ENCODE data around the gene SLC22A31.
"Not testable (repeated sequence)": the region's sequence is repeated elsewhere in the genome, so short reads cannot be mapped to it uniquely, and the experiment has no call there.

- TF ChIP-seq, protein P1, sequence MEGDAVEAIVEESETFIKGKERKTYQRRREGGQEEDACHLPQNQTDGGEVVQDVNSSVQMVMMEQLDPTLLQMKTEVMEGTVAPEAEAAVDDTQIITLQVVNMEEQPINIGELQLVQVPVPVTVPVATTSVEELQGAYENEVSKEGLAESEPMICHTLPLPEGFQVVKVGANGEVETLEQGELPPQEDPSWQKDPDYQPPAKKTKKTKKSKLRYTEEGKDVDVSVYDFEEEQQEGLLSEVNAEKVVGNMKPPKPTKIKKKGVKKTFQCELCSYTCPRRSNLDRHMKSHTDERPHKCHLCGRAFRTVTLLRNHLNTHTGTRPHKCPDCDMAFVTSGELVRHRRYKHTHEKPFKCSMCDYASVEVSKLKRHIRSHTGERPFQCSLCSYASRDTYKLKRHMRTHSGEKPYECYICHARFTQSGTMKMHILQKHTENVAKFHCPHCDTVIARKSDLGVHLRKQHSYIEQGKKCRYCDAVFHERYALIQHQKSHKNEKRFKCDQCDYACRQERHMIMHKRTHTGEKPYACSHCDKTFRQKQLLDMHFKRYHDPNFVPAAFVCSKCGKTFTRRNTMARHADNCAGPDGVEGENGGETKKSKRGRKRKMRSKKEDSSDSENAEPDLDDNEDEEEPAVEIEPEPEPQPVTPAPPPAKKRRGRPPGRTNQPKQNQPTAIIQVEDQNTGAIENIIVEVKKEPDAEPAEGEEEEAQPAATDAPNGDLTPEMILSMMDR (IDR thresholded peaks at IDR 0.05 in 8 of 11, conservative IDR thresholded peaks at IDR 0.05 in 3 of 11), result not testable (repeated sequence)
- TF ChIP-seq POLR2A, POLR2AphosphoS5 (IDR thresholded peaks at IDR 0.05): not testable (repeated sequence)
These were observed 47.4 kb upstream of the SLC22A31 start for GRCh38 chr16:89247734-89248075.

Data from spleen (tissue), 7 donors.